Gastroesophageal sphincter (tissue), 4 donors: ENCODE measurements around the gene FBXL12. TPM values are rescaled to one million over a fixed set of nuclear protein-coding genes. Genes with fewer than 3 reads are reported as not detected.

Experiments used
- ATAC-seq: fragments of 150-250 bp; one replicate; pipeline ENCODE4 v1.9.1; 2016; ENCODE audit warnings: mild to moderate bottlenecking, moderate library complexity
- H3K27ac ChIP-seq, 4 donors: fragments of 200-600 bp; sonication (generic) in 3 of 4; 1 replicate in 3 of 4; 2 replicates in 1 of 4; pipeline ENCODE4 v1.5.1; 2016 to 2019
- H3K27me3 ChIP-seq: fragments of 200-600 bp; sonication (generic); one replicate; pipeline ENCODE4 v1.5.1; 2019
- H3K36me3 ChIP-seq, 2 donors: fragments of 200-600 bp; sonication (generic); one replicate each; pipeline ENCODE4 v1.5.1; 2019; ENCODE audit warnings: control low read depth in 1 of 2
- H3K4me1 ChIP-seq, 3 donors: fragments of 200-600 bp; sonication (generic); 1 replicate in 2 of 3; 2 replicates in 1 of 3; pipeline ENCODE4 v1.5.1; 2016 to 2019; ENCODE audit warnings: control low read depth in 2 of 3
- H3K4me3 ChIP-seq, 2 donors: fragments of 200-600 bp; sonication (generic); one replicate each; pipeline ENCODE4 v1.5.1; 2019; ENCODE audit warnings: mild to moderate bottlenecking in 1 of 2, moderate library complexity in 1 of 2
- H3K9me3 ChIP-seq, 3 donors: fragments of 200-600 bp; sonication (generic); one replicate each; pipeline ENCODE4 v1.5.1; 2017 to 2019; ENCODE audit warnings: control low read depth in 2 of 3
- EP300 ChIP-seq: sonication (generic); formaldehyde crosslinking; IDR thresholded peaks from one replicate; pipeline ENCODE4 v1.6.1; 2017; ENCODE audit warnings: antibody characterized with exemption, mild to moderate bottlenecking
- POLR2A ChIP-seq, 2 donors: fragments of 450-650 bp; IDR thresholded peaks; one replicate each; pipeline ENCODE4 v1.6.1; 2017; ENCODE audit warnings: antibody characterized with exemption in 2 of 2, mild to moderate bottlenecking in 2 of 2, moderate library complexity in 1 of 2
- POLR2AphosphoS5 ChIP-seq: sonication (generic); formaldehyde crosslinking; IDR thresholded peaks from one replicate; pipeline ENCODE4 v1.6.1; 2017; ENCODE audit warnings: antibody characterized with exemption
- WGBS, 2 donors: methylation state at CpG; one replicate each; pipeline ENCODE4 v1.1.5; 2018; ENCODE audit warnings: low coverage in 1 of 2; 5-methylcytosine and 5-hydroxymethylcytosine counted together
- small RNA-seq, 4 donors: library from RNA; depleted of rRNA; stranded (forward); fragments of <200 nt; gene quantifications; one replicate each; pipeline ENCODE3, GENCODE V24; 2016
- total RNA-seq, 4 donors: library from RNA; depleted of rRNA; stranded (reverse); fragments of >200 nt; gene quantifications; one replicate each; pipeline ENCODE4 v1.1.0, GENCODE V29; 2016
- TF ChIP-seq, protein P1 (sequence below), 4 experiments: fragments of 200-600 bp in 2 of 4; fragments of 450-650 bp in 2 of 4; sonication (generic) in 1 of 4; IDR thresholded peaks; one replicate each; pipeline ENCODE4 v1.5.1; 2017 to 2019; ENCODE audit warnings: antibody characterized with exemption in 4 of 4, mild to moderate bottlenecking in 2 of 4, moderate library complexity in 2 of 4

Gene FBXL12
- total RNA-seq, 4 donors from 2014 or later: 17.2 to 27.1 (median 24.0) TPM

DNA sequence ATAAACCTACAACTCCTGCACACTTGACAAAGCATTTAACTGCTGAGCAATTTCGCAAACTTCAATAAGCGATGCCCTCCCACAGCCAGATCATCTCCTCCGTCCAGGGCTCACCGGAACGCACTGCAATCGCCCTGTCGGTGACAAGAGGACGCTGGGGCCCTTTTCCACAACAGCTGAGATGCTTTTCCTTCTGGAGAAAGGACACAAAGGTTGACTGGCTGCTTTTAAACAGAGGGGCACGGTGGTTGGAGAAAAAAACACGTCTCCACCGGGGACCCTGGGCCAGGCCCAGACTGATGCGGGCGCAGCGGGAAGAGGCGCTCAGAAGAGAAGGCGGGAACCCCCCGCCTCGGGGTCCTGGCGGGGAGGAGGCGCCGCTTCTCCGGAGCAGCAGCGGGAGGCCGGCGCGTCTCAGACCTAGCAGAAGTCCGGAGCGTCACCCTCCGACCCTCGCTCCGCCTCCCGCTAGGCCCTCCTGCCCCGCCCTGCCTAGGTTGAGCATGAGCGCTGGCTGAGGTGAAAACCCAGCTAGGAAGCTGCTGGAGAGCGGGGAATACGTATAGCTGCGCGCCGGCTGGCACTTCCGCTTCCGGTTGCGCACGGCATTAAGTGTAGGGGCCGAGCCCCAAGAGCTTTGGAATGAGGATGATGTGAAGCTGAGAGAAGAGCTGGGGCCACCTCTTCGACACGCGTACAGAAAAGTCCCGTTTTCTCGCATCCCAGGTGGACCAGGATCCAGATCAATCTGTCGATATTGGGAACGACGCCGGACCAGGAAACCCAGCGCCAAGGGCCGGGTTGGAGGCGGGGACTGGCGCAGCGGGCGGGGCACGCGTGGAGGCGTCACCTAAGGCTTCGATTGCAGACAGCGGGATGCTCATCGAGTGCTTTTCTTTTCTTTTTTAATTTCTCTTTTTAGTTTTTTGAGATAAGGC, 50.4 kb downstream of the FBXL12 start, which contains the start of gene ZNF846:
TSS of gene ZNF846 (minus strand) at position 564 of the 938 bp plus-strand sequence. CDS start 3,788 bp downstream, outside the sequence.
- H3K4me1 ChIP-seq: peaks cover 0 to 27% (median 11%) of the 10 kb centered on the region in 3 donors
- peak within 1 kb of the TSS; percentile 71 to 75 for H3K4me3 ChIP-seq
- H3K9me3 ChIP-seq: peaks cover 0 to 8% (median 0%) of the 10 kb centered on the region in 3 donors
- peak within 1 kb of the TSS; percentile 89 to 95 (median 92) for H3K27ac ChIP-seq
- H3K36me3 ChIP-seq: peaks cover 0 to 45% of the 10 kb centered on the region in 2 donors
- no peaks in the 10 kb centered on the region for H3K27me3 ChIP-seq
- 0% methylated on average over 26 to 30 of the region's 65 CpGs for WGBS, 2 donors
- ATAC-seq: peak; percentile 99
- TF ChIP-seq, protein P1, sequence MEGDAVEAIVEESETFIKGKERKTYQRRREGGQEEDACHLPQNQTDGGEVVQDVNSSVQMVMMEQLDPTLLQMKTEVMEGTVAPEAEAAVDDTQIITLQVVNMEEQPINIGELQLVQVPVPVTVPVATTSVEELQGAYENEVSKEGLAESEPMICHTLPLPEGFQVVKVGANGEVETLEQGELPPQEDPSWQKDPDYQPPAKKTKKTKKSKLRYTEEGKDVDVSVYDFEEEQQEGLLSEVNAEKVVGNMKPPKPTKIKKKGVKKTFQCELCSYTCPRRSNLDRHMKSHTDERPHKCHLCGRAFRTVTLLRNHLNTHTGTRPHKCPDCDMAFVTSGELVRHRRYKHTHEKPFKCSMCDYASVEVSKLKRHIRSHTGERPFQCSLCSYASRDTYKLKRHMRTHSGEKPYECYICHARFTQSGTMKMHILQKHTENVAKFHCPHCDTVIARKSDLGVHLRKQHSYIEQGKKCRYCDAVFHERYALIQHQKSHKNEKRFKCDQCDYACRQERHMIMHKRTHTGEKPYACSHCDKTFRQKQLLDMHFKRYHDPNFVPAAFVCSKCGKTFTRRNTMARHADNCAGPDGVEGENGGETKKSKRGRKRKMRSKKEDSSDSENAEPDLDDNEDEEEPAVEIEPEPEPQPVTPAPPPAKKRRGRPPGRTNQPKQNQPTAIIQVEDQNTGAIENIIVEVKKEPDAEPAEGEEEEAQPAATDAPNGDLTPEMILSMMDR (IDR thresholded peaks at IDR 0.05): peak in 1 of 4 experiments; percentile 33
- TF ChIP-seq POLR2A (IDR thresholded peaks at IDR 0.05) (peak; percentile 55 to 68), POLR2AphosphoS5 (peak; percentile 80), EP300 (no peak)

Small RNAs within 50 kb of the gene (small RNA-seq; reads per million reads assigned to genes)
- 0 reads per million in 4 donors for gene RF00156

Other genes with a start within 250 kb of the FBXL12 start
- 10 to 100 TPM; 22.6 to 32.2 (median 28.1) TPM for gene ZNF121, start 234.6 kb downstream of the FBXL12 start, total RNA-seq
- gene ZNF561, start 197.8 kb downstream of the FBXL12 start, total RNA-seq: 10 to 100 TPM; 20.6 to 50.5 (median 28.5) TPM
- gene ZNF562, start 144.0 kb downstream of the FBXL12 start, total RNA-seq: 10 to 100 TPM; 26.9 to 35.9 (median 30.5) TPM
- gene ZNF846, start 50.3 kb downstream of the FBXL12 start, total RNA-seq: 10 to 100 TPM; 10.5 to 36.1 (median 20.4) TPM
- gene UBL5, start 8.8 kb upstream of the FBXL12 start, total RNA-seq: 100 to 1,000 TPM; 420 to 701 (median 653) TPM
- 100 to 1,000 TPM; 137 to 160 (median 153) TPM for gene PIN1, start 16.2 kb upstream of the FBXL12 start, total RNA-seq
- 10 to 100 TPM in 1 of 4 donors, 1 to 10 TPM in 3; 2.6 to 21.9 (median 8.5) TPM for gene OLFM2, start 117.4 kb upstream of the FBXL12 start, total RNA-seq
- 10 to 100 TPM in 3 of 4 donors, 1 to 10 TPM in 1; 9.8 to 30.8 (median 25.2) TPM for gene COL5A3, start 191.4 kb upstream of the FBXL12 start, total RNA-seq
- gene RDH8, start 194.4 kb upstream of the FBXL12 start, total RNA-seq: not detected